Fibroblast of the conjunctiva (primary cell): ENCODE measurements around the gene ZCRB1.
"Not testable (repeated sequence)": the region's sequence is repeated elsewhere in the genome, so short reads cannot be mapped to it uniquely, and the experiment has no call there.

Experiments used
- DNase-seq: peaks from one replicate; pipeline ENCODE4 v3.0.0-alpha.2; 2010; ENCODE audit warnings: low read depth

ZCRB1 gene, protein sequence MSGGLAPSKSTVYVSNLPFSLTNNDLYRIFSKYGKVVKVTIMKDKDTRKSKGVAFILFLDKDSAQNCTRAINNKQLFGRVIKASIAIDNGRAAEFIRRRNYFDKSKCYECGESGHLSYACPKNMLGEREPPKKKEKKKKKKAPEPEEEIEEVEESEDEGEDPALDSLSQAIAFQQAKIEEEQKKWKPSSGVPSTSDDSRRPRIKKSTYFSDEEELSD

DNA sequence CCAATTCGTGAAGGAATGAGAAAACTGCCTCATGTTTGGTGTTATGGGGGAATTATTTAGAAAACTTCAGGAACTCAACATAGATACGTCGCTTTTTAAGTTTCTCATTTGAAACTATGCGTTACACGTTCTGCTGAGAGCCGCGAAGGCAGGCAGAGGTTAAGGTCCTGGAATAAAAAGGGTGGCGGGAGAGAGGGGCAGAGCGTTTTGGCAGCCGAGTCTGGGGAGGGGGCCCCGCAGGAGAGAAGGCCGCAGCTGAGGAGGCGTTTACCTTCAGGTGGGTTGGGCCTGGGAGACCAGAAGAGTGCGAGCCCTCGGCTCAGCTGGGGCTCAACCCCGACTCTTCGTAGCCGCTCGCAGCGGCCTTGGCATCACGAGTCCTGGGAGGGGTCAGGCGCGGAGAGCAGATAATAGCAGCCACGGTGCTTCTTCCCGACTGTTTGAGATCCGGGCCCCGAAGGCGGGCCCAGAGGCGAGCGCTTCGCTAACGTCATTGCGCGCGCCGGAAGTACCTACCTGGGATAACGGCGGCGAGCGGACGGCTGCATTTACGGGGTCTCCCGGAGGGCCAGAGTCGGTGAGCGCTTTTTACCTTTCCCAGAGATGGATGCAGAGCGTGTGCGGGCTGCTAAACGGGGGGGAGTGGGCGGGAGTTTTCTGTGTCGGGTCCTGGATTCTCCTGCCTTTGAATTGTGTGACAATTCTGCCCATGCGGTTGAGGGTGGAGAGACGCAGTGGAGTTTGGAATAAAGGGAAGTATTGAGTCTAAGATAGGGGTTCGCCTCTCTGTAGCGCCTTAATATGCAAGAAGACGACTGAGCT is at the start of gene ZCRB1, which contains the start of gene PPHLN1:
Gene ZCRB1 (minus strand): TSS at position 442 of the 822 bp plus-strand sequence. CDS start 1,992 bp downstream, outside the sequence.
Gene PPHLN1 (plus strand): TSS at position 515 of the 822 bp plus-strand sequence. CDS start 9,736 bp downstream, outside the sequence.
- peak; percentile 42 for DNase-seq

DNA sequence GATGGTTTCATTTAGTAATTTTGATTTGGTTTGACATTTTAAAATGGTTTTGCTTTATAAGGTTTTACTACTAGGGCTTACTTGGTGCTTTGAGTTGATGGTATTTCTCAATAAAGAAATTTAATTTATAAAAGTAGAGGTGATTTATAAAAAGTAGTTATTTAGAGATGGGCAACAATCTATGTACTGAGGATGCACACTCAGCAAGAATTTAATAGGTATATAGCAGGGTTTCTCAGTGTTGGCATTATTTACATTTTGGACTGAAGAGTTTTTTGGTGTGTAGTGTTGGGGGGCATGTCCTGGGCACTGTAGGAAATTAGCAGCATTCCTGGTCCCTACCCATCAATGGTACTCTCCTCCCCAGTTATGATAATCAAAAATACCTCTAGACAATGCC is 47.8 kb upstream of the ZCRB1 start:
- no peak for DNase-seq

DNA sequence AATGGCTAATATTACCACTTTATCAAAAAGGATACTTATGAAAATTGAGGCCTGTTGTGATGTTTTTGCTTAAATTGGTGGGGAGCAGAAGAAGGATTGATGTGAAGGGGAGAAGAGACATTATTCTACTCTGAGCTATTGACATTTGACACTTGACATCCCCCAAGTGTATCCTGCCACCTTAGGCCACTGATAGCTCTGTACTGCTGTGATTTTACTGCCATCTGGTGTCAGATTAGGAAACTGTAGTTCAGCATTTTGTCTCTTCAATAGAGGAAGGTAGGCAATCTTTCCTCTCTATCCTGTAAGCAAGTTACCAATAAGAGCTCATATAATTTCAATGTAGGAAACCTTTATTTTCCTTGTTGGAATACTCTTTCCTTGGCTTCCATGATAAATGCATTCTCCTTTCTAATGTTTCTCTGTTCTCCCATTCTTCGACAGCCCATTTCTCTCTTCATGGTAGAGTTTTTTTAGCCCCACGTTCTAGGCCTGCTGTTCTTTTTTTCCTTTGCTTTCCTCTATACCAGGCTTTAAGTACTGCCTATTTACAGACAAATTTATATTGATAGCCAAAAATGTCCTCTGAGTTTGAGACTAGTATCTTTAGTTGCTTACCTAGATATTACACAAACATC is 46.4 kb upstream of the ZCRB1 start:
- DNase-seq: peak; percentile 22

DNA sequence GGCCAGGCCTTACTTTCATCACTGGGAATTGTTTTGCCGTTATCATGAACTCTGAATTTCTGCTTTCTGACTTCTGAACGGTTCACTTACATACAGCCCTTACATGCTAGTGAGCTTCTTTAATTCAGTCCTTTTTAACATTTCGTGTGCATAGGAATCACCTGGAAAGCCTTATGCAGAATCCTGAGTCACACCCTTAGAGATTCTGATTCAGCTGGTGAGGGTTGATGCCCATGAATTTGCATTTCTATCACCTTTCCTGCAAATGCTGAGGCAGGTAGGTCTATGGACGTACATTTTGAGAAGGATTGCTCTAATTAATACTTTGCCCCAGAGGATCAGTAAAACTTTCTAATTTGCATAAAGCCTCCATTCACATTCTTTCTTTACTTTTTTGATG is 44.1 kb upstream of the ZCRB1 start:
- DNase-seq: no peak

DNA sequence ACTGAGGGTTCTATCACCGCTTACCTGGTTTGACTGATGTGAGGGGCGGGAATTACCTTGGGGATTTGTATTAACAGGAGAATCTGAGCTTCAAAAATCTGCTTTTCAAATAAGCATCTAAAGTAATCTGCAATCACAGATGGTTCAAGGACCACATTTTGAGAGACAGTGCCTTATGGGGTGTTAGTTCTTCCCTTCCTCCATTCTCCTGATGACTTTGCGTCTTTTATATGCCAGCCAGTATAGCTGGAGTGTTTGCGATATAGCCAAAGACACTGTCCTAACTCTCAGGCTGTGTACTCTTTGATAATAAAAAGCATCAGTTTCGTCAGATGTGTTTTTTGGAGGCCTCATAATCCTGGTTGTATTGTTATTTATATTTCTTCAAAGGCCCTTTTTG is 39.6 kb upstream of the ZCRB1 start:
- no peak for DNase-seq

DNA sequence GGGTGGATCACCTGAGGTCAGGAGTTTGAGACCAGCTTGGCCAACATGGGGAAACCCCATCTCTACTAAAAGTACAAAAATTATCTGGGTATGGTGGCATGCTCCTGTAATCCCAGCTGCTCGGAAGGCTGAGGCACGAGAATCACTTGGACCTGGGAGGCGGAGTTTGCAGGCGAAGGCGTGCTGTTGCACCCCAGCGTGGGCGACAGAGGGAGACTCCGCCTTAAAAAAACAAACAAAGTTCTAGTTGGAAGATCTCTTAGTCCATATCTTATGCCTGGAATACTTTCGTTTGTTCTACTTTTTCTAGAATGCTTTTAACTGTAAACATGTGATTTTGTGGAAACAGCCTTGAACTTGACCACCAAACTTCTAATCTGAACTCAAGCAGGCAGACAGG is 38.8 kb upstream of the ZCRB1 start:
- no peak for DNase-seq

DNA sequence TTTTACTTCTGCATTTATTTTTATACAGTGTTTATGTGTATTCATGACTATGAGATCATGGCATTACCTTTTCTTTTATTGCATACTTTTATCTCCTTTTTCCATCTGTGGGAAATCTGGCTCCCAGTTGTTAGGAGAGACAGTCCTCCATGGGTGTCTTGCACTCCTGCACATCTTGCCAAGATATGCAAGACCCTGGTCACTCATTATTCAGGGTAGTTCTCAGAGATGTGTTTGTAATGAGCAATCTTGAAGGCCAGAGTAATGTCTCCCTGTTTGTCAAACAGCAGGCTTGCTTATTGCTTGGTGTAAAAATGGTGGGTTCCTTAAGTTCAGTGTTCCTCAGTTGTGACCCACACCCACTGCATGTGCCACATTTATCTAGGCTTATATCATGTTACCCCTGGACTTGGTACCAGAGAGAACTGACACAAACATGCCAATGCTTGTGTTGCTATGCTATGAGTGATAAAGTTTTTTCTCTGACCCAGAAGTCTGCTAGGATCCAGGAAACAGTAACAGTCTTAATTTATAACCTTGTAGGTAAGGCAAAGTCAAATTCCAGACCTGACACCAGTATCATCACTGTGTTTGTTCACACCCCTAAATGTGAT is 36.9 kb upstream of the ZCRB1 start:
- DNase-seq: no peak

DNA sequence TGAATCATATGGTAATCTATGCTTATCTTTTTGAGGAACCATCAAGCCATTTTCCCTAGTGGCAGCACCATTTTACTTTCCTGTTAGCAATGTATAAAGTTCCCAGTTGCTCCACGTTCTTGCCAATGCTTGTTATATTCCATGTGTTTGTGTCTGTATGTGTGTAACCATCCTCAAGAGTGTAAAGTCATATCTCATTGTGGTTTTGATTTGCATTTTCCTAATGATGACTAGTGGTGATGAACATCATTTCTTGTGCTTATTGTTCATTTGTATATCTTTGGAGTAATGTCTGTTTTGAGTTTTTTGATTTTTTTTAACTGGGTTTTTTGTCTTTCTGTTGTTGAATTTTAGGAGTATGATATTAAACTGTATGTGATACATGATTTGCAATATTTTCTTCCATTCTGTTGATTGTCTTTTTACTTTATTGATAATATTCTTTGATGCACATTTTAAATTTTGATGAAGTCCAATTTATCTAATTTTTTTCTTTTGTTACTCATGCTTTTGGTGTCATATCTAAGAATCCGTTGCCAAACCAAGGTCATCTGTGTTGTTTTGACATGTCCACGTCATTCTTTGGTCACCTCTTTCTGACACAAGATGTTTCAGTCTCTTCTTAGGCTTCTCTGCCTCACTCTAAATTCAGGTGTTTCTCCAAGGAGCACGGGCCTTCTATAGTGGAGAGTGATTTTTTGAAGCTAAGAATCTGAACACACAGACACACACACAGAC is 36.2 kb upstream of the ZCRB1 start:
- no peak for DNase-seq

DNA sequence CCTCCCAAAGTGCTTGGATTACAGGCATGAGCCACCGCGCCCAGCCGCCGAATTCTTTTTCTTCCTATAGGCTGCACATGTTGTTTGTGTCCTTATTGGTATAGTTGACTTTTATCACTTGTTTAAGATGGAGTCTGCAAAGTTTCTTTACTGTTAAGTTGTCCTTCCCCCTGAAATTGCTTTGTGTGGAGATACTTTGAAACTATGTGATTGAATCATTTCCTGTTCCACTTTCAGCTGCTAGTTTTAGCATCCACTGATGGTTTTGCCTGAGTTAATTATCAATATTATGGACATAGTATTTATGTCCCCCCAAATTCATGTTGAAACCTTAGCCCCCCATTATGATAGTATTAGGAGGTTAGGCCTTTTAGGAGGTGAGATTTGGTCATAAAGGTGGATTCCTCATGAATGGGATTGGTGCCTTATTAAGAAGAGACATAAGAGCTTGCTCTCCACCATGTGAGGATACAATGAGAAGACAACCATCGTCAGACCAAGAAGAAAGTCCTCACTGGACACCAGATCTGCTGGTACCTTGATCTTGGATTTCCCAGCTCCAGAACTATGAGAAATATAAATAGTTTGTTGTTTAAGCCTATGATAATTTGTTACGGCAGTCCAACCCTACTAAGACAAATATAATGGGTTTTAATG is 35.0 kb upstream of the ZCRB1 start:
- no peak for DNase-seq

DNA sequence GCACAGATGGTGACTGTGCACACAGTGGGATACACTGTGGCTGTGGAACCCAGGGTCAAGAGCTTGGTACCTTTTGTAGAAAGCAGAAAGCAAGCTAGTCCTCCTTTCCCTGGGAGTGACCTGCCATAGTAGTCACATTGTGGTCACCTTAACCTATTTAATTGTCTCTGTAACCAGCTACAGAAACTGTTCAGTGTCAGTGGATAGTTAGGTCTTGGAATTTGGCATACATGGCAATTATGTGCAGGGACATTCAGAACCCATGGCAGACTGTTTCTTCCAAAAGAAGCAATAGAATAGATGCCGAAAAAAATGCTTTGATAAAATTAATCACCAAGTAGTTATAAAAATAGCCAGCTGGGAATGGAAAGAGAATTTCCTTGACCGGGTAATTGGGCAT is 30.4 kb upstream of the ZCRB1 start:
- no peak for DNase-seq

DNA sequence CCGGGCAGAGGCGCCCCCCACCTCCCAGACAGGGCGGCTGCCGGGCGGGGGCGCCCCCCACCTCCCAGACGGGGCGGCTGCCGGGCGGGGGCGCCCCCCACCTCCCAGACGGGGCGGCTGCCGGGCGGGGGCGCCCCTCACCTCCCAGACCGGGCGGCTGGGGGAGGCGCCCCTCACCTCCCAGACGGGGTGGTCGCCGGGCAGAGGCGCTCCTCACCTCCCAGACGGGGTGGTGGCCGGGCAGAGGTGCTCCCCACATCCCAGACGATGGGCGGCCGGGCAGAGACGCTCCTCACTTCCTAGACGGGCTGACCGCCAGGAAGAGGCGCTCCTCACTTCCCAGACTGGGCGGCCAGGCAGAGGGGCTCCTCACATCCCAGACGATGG is 24.1 kb upstream of the ZCRB1 start:
- DNase-seq: not testable (repeated sequence)

DNA sequence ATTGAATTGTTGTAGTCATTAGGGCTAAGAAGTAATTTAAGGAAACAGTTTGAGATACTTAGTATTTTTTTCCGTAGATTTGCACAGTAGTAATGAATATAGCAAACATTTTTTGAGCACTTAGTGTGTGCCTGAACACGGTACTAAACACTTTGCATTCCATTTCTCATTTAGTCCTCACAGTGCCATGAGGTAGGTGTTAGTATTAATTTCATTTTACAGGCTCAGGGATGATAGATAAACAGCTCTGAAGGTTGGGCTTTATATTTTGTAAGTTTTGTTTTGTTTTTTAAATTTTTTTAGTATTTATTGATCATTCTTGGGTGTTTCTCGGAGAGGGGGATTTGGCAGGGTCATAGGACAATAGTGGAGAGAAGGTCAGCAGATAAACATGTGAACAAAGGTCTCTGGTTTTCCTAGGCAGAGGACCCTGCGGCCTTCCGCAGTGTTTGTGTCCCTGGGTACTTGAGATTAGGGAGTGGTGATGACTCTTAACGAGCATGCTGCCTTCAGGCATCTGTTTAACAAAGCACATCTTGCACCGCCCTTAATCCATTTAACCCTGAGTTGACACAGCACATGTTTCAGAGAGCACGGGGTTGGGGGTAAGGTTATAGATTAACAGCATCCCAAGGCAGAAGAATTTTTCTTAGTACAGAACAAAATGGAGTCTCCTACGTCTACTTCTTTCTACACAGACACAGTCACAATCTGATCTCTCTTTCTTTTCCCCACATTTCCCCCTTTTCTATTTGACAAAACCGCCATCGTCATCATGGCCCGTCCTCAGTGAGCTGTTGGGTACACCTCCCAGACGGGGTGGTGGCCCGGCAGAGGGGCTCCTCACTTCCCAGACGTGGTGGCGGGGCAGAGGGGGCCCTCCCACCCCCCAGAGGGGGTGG is 23.5 kb upstream of the ZCRB1 start:
- not testable (repeated sequence) for DNase-seq

DNA sequence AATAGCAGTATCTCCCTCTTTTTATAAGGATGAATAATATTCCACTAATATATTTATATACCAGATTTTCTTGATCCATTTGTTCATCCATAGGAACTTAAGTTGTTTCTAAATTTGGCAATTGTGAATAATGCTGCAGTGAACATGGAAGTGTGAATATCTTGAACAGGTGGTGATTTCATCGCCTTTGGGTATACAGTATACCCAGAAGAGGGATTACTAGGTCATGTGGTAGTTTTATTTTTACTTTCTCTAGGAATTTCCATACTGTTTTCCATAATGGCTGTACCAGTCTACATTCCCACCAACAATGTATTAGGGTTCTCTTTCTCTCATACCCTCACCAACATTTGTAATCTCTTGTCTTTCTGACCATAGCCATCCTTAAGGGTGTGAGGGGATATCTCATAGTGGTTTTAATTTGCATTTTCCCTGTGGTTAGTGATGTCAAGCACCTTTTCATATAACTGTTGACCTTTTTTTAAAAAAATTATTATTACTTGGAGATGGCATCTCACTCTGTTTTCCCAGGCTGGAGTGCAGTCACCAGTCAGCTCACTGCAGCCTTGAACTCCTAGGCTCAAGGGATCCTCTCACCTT is 20.6 kb upstream of the ZCRB1 start:
- no peak for DNase-seq

DNA sequence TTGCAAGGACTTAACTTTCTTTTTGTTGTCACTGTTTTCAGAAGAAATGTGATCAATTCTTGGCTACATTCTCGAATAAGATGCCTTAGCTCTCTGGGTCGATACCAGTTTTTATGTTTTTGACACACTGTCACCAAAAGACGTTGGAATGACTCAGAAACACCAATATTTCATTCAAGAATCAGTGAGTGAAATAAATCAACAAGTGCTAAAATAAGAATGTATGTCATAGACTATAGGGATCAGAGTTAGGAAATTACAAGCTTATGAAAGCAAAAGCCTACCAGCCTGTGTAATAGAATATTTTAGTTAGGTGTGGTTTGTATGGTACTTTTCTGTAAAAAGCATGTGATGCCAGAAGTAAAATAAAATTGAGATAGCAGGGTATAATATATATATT is 17.8 kb upstream of the ZCRB1 start:
- DNase-seq: no peak

DNA sequence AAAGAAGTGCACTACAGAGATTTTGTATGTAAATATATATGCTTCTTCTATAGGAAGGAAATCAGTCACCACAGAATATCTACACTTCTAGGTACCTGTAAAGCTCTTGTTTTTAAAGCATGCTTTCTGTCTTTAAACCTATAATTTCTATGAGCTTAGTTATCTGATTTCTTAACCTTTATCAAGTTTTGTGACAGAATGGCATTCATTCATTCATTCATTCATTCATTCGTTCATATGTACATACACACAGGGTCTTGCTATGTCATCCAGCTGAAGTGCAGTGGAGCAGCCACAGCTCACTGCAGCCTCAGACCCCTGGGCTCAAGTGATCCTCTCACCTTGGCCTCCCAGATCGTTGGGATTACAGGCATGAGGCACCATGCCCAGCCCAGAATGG is 16.1 kb upstream of the ZCRB1 start:
- no peak for DNase-seq

DNA sequence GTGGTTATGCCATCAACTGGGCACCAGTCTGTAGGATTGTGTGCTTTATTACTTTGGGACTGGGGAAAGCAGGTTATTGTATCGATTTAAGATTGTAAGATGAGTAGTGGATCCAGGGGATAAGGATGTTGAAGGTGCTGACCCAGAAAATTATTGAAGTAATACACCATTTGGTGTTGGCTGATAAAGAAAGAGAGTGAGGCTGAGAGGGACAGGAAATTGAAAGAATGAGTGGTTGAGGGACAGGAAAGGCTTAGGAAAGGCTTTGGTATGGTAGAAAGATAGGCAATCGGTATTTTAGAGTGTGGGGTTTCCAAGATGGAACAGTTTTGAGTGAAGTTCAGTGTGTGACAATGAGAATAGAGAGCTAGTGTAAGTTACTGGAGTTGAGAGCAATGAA is 12.4 kb upstream of the ZCRB1 start:
- DNase-seq: no peak

DNA sequence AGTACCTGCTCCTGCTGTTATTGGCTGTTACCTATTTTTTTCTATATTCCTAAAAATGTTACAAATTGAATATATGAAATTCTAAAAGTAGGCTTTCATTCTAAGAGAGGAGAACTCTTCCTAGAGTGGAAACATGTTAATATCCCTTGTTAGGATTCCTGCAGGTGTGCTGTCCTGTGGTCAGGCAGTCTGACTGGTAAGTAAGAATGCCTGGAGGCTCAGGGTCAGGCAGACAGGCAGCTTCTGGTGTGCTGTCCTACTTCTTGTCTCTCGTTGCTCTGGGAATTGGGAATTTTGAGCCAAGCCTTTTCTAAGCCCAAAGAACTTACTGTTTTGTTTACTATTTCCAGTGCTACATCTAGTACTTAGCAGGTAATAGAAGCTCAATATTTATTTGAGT is 10.4 kb upstream of the ZCRB1 start:
- no peak for DNase-seq

DNA sequence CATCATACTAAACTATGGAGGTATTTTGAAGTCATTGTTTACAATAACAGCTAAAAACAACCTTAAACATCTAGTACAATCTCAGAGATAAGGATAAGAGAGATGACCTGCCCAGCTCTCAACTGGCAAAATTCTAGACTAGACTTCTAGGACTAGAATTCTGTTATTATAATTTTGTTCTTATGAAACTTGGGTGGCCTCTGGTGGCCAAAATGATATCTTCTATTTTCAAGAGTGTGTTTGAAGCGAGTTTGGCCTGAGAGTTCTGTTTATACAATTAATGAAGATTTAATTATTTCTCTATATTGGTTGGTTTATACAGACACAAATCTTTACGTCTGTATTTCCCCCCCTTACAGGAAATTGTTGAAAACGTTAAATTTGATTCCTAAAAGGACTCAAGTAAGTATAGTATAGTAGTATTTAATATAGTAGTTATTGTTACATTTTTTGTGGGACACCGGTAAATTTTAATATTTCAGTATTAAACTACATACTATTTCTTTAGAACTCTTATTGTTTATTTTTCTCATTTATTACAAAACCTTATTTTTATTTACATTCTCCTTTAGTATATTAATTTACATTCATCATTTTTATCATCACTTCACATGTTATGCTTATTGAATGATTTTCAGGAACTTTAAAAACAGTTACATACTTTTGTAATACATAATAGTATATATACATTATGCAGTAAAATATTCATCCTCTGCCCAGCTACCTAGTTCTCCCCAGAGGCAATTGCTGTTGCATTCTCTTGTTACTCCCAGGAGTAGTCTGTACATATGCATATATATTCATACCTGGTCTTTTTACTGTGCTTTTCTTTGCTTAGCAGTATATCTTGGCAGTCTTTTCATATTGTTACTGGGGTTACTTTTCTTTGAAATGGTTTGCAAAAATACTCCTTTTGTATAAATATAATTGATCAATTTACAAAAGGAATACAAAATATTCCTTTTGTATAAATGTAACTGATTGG is 6.7 kb upstream of the ZCRB1 start:
- peak; percentile 12 for DNase-seq

DNA sequence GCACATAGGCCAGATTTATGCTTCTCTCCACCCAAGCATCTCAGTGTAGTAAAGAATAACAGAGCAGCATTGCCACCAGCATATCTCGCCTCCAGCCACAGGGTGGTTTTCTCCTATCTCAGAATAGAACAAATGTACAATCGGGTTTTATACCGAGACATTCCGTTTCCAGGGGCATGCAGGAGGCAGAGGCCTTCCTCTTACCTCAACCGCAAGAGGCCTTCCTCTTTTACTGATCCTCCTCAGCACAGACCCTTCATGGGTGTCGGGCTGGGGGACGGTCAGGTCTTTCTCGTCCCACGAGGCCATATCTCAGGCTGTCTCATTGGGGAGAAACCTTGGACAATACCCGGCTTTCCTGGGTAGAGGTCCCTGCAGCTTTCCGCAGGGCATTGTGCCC is 4.2 kb upstream of the ZCRB1 start:
- DNase-seq: not testable (repeated sequence)
